ENCODE data around the gene TRERF1. TPM values are rescaled to one million over a fixed set of nuclear protein-coding genes. Genes with fewer than 3 reads are reported as not detected.

TRERF1 gene
- total RNA-seq, 1 donor from 2014 or later = 37.3 TPM

DNA sequence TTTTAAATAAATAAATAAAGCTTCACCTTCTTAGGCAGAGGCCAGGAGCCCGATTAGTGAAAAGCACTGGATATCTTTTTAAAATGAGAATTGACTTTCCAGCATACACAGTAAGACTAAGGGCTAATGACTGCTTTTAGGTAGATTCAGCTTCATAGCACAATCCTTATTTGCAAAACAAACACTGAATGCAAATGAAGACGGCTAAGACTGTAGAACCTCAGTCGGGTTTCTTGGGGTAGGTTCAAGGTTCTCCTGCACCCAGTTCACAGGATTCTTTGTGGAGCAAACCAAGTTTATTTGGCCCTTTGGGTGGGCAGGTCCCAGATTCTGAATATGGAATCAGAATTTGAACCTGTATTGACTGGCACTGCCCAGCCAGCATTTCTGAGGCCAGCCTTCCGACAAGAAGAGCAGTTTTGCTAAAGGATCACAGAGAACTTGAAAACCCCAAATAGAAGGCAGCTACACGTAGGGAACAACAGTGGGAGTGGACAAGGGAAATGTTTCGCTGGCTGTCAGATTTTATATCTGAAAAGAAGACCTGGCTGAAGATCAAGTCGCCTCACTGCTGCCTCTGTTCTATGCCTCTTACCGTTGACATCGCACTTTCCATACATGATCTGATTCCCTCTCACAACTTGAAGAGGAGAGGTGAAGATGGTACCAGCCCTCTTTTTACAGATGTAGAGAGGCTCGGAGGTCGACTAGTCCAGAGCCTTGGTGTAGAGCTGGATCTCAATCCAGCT is 8.2 kb downstream of the TRERF1 start:
- H3K27ac Mint-ChIP-seq = no peak overlapping the region
- H3K36me3 Mint-ChIP-seq (ENCODE audit: low read depth) = peaks cover 35% of the 10 kb centered on the region
- no peak overlapping the region for H3K4me3 Mint-ChIP-seq
- no peaks in the 10 kb centered on the region for H3K27me3 Mint-ChIP-seq
- no peak for DNase-seq
- intact Hi-C loops (cut with micrococcal nuclease) = no loop called here
- H3K9me3 Mint-ChIP-seq = no peaks in the 10 kb centered on the region
- peaks cover 41% of the 10 kb centered on the region for H3K4me1 Mint-ChIP-seq

DNA sequence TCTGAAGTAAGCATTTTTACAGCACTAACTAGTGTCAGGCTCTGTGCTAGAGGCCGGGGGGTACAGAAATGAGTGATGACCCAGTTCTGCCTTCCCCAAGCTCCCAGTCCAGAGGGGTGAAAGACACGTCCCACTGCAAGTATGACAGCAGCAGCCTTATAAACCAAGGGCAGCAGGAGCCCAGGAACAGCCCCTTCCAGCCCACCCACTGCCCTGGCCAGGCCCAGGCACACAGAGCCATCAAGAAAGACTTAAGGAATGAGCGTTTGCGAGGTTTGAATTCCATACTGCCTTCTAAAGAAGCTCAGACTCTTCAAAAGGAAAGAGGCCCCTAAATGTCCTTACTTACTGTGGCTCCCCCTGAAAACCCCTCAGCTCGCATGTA is 10.0 kb downstream of the TRERF1 start:
- Mint-ChIP-seq H3K36me3 (ENCODE audit: low read depth) (peaks cover 26% of the 10 kb centered on the region), H3K27ac (no peak overlapping the region), H3K27me3 (no peaks in the 10 kb centered on the region), H3K9me3 (no peaks in the 10 kb centered on the region), H3K4me1 (peaks cover 29% of the 10 kb centered on the region), H3K4me3 (no peak overlapping the region)
- intact Hi-C loops (cut with micrococcal nuclease) = no loop called here
- DNase-seq = no peak

DNA sequence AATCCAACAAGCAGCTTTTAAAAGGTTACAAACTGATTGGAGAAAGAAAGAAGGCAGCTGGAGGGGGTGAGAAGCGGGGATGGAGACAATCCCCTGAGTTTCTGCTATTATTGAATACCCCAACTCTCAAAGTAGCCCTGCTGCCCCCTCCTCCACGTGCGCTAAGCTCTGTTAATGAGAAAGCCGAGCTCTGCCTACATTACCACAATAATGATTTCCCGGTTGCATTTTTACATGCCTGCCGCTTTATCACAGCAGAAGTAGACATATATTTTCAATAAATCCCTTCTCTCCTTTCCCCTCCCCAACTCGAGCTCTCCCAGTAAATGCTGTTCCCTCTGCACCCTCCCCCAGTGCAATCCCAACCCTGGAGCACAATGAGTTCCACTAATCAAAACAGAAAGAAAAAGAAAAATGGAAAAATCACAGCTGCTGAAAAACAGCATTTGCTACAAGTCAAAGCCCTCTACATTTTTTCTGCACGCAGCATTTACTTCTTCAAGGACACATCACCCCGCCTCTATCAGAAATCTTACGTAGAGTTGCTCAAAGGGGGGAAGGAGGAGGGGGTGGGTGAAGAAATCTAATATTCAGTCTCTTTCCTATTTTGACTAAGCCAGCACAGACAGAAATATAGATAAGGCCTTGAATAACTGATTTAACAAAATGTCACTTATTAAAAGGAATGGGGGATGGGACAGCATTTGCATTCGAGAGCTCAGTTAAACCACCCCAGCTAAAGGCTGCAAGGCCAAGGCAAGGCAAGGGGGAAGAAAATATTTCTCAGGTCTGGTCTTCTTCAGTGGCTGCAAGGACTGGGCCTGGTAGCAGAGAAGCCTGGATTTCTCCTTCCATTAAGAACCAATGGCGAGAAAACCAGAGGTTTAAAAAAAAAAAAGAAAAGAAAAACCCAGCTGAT is 10.7 kb downstream of the TRERF1 start:
- peaks cover 29% of the 10 kb centered on the region for H3K4me1 Mint-ChIP-seq
- intact Hi-C loops (cut with micrococcal nuclease) = no loop called here
- H3K9me3 Mint-ChIP-seq = no peaks in the 10 kb centered on the region
- no peak overlapping the region for H3K4me3 Mint-ChIP-seq
- no peaks in the 10 kb centered on the region for H3K27me3 Mint-ChIP-seq
- H3K27ac Mint-ChIP-seq = peak overlapping the region; percentile 38
- no peak for DNase-seq
- H3K36me3 Mint-ChIP-seq (ENCODE audit: low read depth) = peaks cover 22% of the 10 kb centered on the region

DNA sequence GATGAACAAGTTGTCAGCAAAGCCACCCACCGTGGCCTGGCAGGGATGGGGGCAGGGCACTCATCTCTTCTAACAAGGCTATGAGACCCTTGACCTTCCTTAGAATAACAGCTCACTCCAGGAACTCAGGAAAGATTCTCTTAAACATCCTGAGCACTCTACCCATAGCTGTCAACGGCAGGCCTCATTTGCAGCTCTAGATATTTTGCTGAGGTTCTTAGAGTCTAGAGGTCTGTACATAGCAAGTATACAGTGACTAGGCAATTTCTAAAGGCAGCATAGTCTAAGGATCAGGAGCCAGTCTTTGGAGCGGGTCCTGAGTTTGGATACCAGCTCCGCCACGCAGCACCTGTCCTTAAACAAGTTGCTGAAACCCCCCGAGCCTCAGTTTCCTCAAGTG is 11.7 kb downstream of the TRERF1 start:
- Mint-ChIP-seq H3K4me3 (no peak overlapping the region), H3K27me3 (no peaks in the 10 kb centered on the region)
- intact Hi-C loops (cut with micrococcal nuclease) = no loop called here

DNA sequence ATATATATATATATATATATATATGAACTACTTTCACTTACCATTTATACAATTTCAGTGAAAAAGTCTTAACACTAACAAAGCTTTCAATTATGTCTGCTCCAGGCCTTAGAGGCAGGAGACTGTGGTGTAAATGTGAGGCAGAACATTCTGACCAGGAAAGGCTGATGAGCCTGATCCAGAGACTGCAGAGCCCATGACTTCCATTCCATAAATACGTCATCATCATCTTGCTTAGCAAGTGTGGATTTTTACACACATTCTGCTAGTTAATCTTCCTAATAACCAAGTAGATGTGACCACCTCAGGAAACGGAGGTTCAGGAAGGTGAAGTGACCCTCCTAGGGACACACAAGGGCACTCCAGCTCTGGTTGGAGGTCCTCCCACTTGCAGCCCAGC is 14.9 kb downstream of the TRERF1 start:
- no peak for DNase-seq
- peaks cover 8% of the 10 kb centered on the region for H3K9me3 Mint-ChIP-seq
- no peaks in the 10 kb centered on the region for H3K27me3 Mint-ChIP-seq
- no peak overlapping the region for H3K27ac Mint-ChIP-seq
- H3K36me3 Mint-ChIP-seq (ENCODE audit: low read depth) = peaks cover 36% of the 10 kb centered on the region
- H3K4me1 Mint-ChIP-seq = peaks cover 13% of the 10 kb centered on the region
- intact Hi-C loops (cut with micrococcal nuclease) = no loop called here
- no peak overlapping the region for H3K4me3 Mint-ChIP-seq

More for the DNA sequence above, 11.7 kb downstream of the TRERF1 start:
- H3K9me3 Mint-ChIP-seq = peaks cover 2% of the 10 kb centered on the region
- peaks cover 24% of the 10 kb centered on the region for H3K4me1 Mint-ChIP-seq
- no peak overlapping the region for H3K27ac Mint-ChIP-seq
- H3K36me3 Mint-ChIP-seq (ENCODE audit: low read depth) = peaks cover 19% of the 10 kb centered on the region
- no peak for DNase-seq

DNA sequence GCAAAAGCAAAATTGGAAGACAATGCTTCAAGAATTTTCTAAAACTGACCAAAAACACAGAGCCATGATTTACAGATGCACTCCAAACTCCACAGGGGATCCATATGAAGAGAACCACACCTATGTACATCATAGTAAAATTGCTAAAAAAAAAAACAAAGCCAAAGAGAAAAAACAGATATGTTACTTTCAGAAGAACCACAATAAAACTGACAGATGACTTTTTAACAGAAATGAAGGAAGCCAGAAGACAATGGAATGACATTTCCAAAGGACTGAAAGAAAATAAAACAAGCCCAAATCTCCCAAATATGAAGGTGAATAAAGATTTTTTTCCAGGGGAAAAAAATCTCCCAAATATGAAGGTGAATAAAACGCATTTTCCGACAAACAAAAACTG is 17.5 kb downstream of the TRERF1 start:
- Mint-ChIP-seq H3K9me3 (peaks cover 8% of the 10 kb centered on the region), H3K4me3 (no peak overlapping the region), H3K36me3 (ENCODE audit: low read depth) (peaks cover 49% of the 10 kb centered on the region), H3K4me1 (peaks cover 10% of the 10 kb centered on the region), H3K27ac (no peak overlapping the region), H3K27me3 (no peaks in the 10 kb centered on the region)
- intact Hi-C loops (cut with micrococcal nuclease) = no loop called here
- no peak for DNase-seq

DNA sequence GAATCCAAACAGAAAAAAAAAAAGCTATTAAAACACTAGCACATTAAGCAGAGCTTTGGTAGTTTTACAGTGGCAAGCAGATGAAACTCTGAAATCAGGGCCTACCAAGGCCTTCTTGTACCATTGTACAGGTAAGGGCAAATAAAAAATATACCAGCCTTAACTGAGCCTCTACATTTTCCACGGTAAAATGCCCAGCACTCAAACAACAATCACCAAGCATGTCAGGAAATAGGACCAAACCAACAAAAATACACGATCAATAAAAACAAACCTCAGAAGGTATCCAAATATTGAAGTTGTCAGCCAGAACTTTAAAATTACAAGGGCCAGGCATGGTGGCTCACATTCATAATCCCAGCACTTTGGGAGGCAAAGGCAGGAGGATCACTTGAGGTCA is 18.3 kb downstream of the TRERF1 start:
- intact Hi-C loops (cut with micrococcal nuclease) = no loop called here
- H3K4me3 Mint-ChIP-seq = no peak overlapping the region
- peaks cover 47% of the 10 kb centered on the region for H3K36me3 Mint-ChIP-seq (ENCODE audit: low read depth)
- H3K27me3 Mint-ChIP-seq = no peaks in the 10 kb centered on the region
- no peak for DNase-seq
- H3K27ac Mint-ChIP-seq = no peak overlapping the region
- H3K4me1 Mint-ChIP-seq = peaks cover 17% of the 10 kb centered on the region
- peaks cover 8% of the 10 kb centered on the region for H3K9me3 Mint-ChIP-seq

DNA sequence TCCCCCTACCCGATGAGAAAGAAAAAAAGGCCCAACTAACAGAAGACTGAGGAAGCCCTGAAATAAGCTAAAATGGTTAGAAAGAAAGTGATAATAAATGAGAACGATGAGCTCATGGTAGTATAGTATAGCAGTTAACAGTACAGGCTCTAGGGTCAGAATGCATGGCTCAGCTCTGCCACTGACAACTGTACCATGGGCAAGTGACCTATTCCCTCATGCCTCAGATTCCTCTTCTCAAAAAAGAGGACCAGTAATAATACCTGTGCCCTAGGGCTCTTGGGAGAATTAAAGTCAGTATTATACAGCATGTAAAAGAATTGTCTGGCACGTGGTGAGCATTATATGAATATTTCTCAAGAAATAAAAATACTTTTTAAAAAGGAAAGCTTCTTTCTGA is 19.8 kb downstream of the TRERF1 start:
- Mint-ChIP-seq H3K9me3 (peaks cover 8% of the 10 kb centered on the region), H3K4me1 (peaks cover 23% of the 10 kb centered on the region), H3K36me3 (ENCODE audit: low read depth) (peaks cover 47% of the 10 kb centered on the region), H3K27ac (no peak overlapping the region), H3K27me3 (no peaks in the 10 kb centered on the region), H3K4me3 (no peak overlapping the region)
- intact Hi-C loops (cut with micrococcal nuclease) = no loop called here
- DNase-seq = no peak

DNA sequence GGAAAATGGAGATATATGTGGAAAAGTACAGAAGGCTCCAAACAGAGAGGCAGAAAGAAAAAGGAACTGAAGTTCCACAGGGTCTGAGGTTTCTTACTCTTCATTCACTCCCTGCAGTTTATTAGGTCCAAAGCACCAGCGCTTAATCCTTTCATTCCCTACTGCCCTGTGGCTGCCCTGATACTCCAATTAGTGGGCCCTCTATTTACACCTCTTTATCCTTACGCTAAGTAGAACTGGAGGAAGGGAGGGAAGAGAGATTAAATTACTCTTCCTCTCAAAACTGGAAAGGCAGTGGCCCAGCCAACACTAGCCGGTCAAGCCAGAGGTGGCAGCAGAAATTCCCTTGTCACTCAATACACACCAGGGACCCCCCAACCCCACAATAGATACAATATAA is 20.4 kb downstream of the TRERF1 start:
- no peak for DNase-seq
- Mint-ChIP-seq H3K9me3 (peaks cover 8% of the 10 kb centered on the region), H3K27me3 (no peaks in the 10 kb centered on the region), H3K4me3 (no peak overlapping the region), H3K36me3 (ENCODE audit: low read depth) (peaks cover 47% of the 10 kb centered on the region), H3K4me1 (peaks cover 24% of the 10 kb centered on the region), H3K27ac (no peak overlapping the region)
- intact Hi-C loops (cut with micrococcal nuclease) = no loop called here

DNA sequence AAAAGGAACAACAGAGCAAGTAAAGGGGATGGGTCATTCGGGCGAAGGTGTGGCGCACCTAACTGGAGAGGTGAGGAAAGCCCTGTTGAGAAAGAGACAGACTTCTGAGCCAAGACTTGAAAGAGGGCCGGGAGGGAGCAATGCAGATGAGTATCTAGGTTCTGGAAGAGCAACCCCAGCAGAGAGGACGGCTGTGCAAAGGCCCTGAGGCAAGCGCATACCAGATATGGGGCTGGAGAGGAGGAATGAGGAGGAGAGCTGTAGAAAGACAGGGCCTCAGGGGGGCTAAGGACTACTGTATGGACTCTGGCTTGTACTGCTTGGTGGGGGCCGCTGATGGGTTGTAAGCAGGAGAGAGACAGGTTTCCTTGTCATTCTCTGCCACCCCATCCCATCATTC is 21.9 kb downstream of the TRERF1 start:
- no peak overlapping the region for H3K4me3 Mint-ChIP-seq
- no peak for DNase-seq
- H3K9me3 Mint-ChIP-seq = peaks cover 4% of the 10 kb centered on the region
- intact Hi-C loops (cut with micrococcal nuclease) = no loop called here
- H3K27ac Mint-ChIP-seq = no peak overlapping the region
- peaks cover 33% of the 10 kb centered on the region for H3K4me1 Mint-ChIP-seq
- H3K27me3 Mint-ChIP-seq = no peaks in the 10 kb centered on the region
- peaks cover 47% of the 10 kb centered on the region for H3K36me3 Mint-ChIP-seq (ENCODE audit: low read depth)

DNA sequence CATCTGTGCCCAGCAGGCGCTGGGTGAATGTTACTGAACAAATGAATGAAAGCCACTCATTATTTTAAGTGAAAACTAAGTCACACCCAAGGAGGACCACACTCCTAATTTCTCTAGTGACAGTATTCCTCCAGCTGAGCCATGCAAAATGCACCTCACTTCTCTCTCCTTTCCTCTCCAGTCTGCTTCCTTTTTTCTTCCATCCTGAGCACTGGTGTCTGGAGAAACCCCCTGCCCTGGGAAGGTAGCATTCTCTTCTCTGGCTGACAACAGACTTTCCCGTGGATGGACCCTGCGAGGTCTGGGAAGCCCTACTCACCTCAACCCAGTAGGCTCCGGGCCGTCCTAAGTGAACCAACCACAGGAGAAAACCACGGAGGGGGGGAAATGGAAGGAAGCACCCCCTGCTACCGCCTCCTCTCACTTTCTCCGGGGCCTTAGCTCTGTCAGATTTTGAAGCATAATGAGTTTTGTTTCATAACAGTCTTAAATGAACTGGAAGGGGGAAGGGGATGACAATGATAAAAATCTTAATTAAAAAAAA is 22.6 kb downstream of the TRERF1 start:
- Mint-ChIP-seq H3K27ac (peak overlapping the region; percentile 59), H3K4me3 (peak overlapping the region; percentile 43), H3K4me1 (peaks cover 37% of the 10 kb centered on the region), H3K36me3 (ENCODE audit: low read depth) (peaks cover 40% of the 10 kb centered on the region), H3K27me3 (no peaks in the 10 kb centered on the region), H3K9me3 (peaks cover 3% of the 10 kb centered on the region)
- intact Hi-C loops (cut with micrococcal nuclease) = no loop called here
- DNase-seq = no peak

DNA sequence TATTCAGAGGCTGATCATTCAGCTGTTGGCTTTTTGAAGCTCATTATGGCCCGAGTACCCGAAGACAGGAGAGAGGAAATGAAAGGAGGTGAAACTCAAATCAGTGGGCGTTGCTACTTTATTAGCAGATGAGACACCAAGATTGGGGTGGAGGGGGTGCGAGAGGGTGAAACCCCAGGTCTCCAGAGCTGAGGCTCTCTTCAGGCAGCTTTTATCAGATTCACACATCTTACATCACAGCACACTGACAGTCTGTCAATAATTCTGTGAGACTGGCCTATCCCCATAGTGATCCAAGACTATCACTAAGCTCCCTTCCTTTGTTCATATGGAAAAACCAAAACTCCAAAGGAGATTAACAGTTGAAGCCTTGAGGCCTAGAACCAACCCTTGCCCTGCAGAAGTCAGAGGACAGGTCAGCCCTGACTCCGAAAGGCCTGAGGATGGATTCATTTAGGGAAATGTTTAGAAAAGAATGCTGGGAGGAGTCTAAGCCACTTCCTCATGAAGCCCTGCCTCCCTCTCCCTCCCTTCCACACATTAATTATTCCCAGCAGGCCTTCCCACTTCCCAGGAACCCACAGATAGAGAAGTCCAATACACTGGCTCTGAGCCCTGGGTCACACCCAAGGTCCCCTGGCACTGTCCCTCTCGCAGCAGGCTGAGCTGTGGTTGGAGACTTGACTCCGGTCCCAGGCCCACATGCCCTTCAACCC is 23.2 kb downstream of the TRERF1 start:
- Mint-ChIP-seq H3K36me3 (ENCODE audit: low read depth) (peaks cover 34% of the 10 kb centered on the region), H3K4me3 (peak overlapping the region; percentile 43), H3K27me3 (no peaks in the 10 kb centered on the region), H3K4me1 (peaks cover 42% of the 10 kb centered on the region), H3K9me3 (no peaks in the 10 kb centered on the region), H3K27ac (peak overlapping the region; percentile 42)
- no peak for DNase-seq
- intact Hi-C loops (cut with micrococcal nuclease) = no loop called here

DNA sequence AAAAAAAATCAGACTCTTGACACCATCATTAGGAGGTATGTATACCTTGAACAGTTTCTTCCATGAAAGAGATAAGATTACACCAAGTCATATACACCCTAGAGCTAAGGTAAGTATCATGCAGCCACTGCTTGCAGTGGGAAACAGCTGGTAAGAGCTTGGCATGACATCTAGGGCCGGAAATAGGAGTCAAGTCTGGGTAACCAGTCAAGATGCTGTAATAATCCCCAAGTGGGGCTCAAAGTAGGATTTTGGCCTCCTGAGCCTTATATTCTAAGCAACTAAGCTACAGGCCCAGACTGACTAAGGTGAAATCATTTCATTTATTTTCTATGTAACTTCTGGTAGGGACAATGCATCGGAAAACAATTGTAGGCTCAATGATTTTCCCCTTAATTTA is 23.9 kb downstream of the TRERF1 start:
- Mint-ChIP-seq H3K27me3 (no peaks in the 10 kb centered on the region), H3K4me3 (no peak overlapping the region), H3K27ac (no peak overlapping the region), H3K36me3 (ENCODE audit: low read depth) (peaks cover 33% of the 10 kb centered on the region), H3K4me1 (peaks cover 48% of the 10 kb centered on the region), H3K9me3 (no peaks in the 10 kb centered on the region)
- DNase-seq = no peak
- intact Hi-C loops (cut with micrococcal nuclease) = no loop called here

Measured in activated CD4-positive, alpha-beta T cell treated with anti-CD3 and anti-CD28 coated beads, Interleukin-2, amount 10 ng/mL, durations not matched to agents 24 days and 14 days (primary cell).